Neuronal stem cell (in vitro differentiated cells): ENCODE results near the gene SNX2.

Experiments
- DNase-seq: peaks from one replicate; pipeline ENCODE4 v3.0.0-alpha.2; 2013; ENCODE audit warnings: low spot score
- H2AFZ ChIP-seq: one replicate; pipeline ENCODE4 v1.6.1; 2013; ENCODE audit warnings: mild to moderate bottlenecking, low read length, inconsistent platforms
- H2AK5ac ChIP-seq: 2 replicates; pipeline ENCODE4 v1.6.1; 2013; ENCODE audit warnings: low read depth, mild to moderate bottlenecking, inconsistent platforms, low read length, moderate library complexity, mixed read lengths
- H2BK120ac ChIP-seq: 2 replicates; pipeline ENCODE4 v1.6.1; 2013; ENCODE audit warnings: low read depth, mild to moderate bottlenecking, inconsistent platforms, low read length, moderate library complexity, mixed read lengths
- H2BK12ac ChIP-seq: one replicate; pipeline ENCODE4 v1.6.1; 2013; ENCODE audit warnings: low read length, inconsistent platforms
- H2BK15ac ChIP-seq: 2 replicates; pipeline ENCODE4 v1.6.1; 2013; ENCODE audit warnings: mild to moderate bottlenecking, low read length, inconsistent platforms, mixed read lengths
- H2BK5ac ChIP-seq: one replicate; pipeline ENCODE4 v1.6.1; 2013; ENCODE audit warnings: inconsistent platforms, mild to moderate bottlenecking, low read length, moderate library complexity
- H3K14ac ChIP-seq: one replicate; pipeline ENCODE4 v1.6.1; 2013; ENCODE audit warnings: low read length, inconsistent platforms
- H3K18ac ChIP-seq: 2 replicates; pipeline ENCODE4 v1.6.1; 2013; ENCODE audit warnings: low read length, inconsistent platforms
- H3K23ac ChIP-seq: 2 replicates; pipeline ENCODE4 v1.6.1; 2013; ENCODE audit warnings: low read depth, mild to moderate bottlenecking, mixed read lengths, low read length, inconsistent platforms; ENCODE audit not compliant: poor library complexity
- H3K27ac ChIP-seq: replicated peaks from 3 replicates; pipeline ENCODE4 v1.5.1; 2013; ENCODE audit warnings: low read length, inconsistent platforms
- H3K27me3 ChIP-seq, 3 experiments: 2 replicates each; pipeline ENCODE4 v1.6.1; 2013; ENCODE audit warnings: low read length in 3 of 3, mild to moderate bottlenecking in 2 of 3, inconsistent platforms in 1 of 3, low read depth in 1 of 3, mixed read lengths in 1 of 3, moderate library complexity in 1 of 3; ENCODE audit not compliant: control insufficient read depth in 3 of 3, insufficient read depth in 3 of 3
- H3K36me3 ChIP-seq, 2 donors: replicated peaks in 1 of 2; 2 replicates each; pipeline ENCODE4 v1.6.1; 2013; ENCODE audit warnings: low read length in 2 of 2; ENCODE audit not compliant: control insufficient read depth in 2 of 2, insufficient read depth in 2 of 2
- H3K4ac ChIP-seq: 2 replicates; pipeline ENCODE4 v1.6.1; 2013; ENCODE audit warnings: inconsistent platforms, mild to moderate bottlenecking, low read length, moderate library complexity
- H3K4me1 ChIP-seq, 2 donors: 1 replicate in 1 of 2; 2 replicates in 1 of 2; pipeline ENCODE4 v1.6.1; 2013; ENCODE audit warnings: low read length in 2 of 2, low read depth in 1 of 2; ENCODE audit not compliant: control insufficient read depth in 2 of 2, insufficient read depth in 1 of 2
- H3K4me2 ChIP-seq: one replicate; pipeline ENCODE4 v1.6.1; 2013; ENCODE audit warnings: mild to moderate bottlenecking, low read length, inconsistent platforms; ENCODE audit not compliant: insufficient read depth, poor library complexity, severe bottlenecking
- H3K4me3 ChIP-seq, 2 donors: 2 replicates each; pipeline ENCODE4 v1.5.1; 2013; ENCODE audit warnings: low read length in 2 of 2, mild to moderate bottlenecking in 2 of 2, inconsistent platforms in 1 of 2, moderate library complexity in 1 of 2
- H3K79me1 ChIP-seq: one replicate; pipeline ENCODE4 v1.6.1; 2013; ENCODE audit warnings: low read depth, mild to moderate bottlenecking, inconsistent platforms, low read length, moderate library complexity
- H3K9ac ChIP-seq: one replicate; pipeline ENCODE4 v1.6.1; 2013; ENCODE audit warnings: mild to moderate bottlenecking, low read depth, low read length, inconsistent platforms; ENCODE audit not compliant: poor library complexity
- H3K9me3 ChIP-seq, 2 donors: replicated peaks in 1 of 2; 2 replicates each; pipeline versions ENCODE3 to v1.6.1; 2013; ENCODE audit warnings: low read length in 2 of 2, mild to moderate bottlenecking in 2 of 2, inconsistent platforms in 1 of 2, low read depth in 1 of 2, mixed read lengths in 1 of 2, moderate library complexity in 1 of 2; ENCODE audit not compliant: control insufficient read depth in 2 of 2, insufficient read depth in 1 of 2
- H4K8ac ChIP-seq: one replicate; pipeline ENCODE4 v1.6.1; 2013; ENCODE audit warnings: low read depth, mild to moderate bottlenecking, inconsistent platforms, low read length, moderate library complexity
- H4K91ac ChIP-seq: one replicate; pipeline ENCODE4 v1.6.1; 2013; ENCODE audit warnings: low read length, low read depth, mild to moderate bottlenecking, inconsistent platforms; ENCODE audit not compliant: poor library complexity
- WGBS, 2 donors: extraction: QIAGEN DNeasy Blood & Tissue Kit; methylation state at CpG; one replicate each; pipeline ENCODE4 v1.1.7; 2013; ENCODE audit warnings: missing lambda C conversion rate in 2 of 2, mixed read lengths in 1 of 2; ENCODE audit not compliant: insufficient read length in 2 of 2, insufficient replicate concordance in 1 of 2; ENCODE audit errors: extremely low coverage in 2 of 2; 5-methylcytosine and 5-hydroxymethylcytosine counted together

The SNX2 gene

GRCh38 chr5:122871661-122872060 is 96.8 kb downstream of the SNX2 start:
- H3K27me3 ChIP-seq = no peaks in the 10 kb centered on the region
- no peaks in the 10 kb centered on the region for H3K4me1 ChIP-seq
- peaks cover 1 to 4% of the 10 kb centered on the region in 2 donors for H3K9me3 ChIP-seq
- H2BK12ac ChIP-seq = no peak overlapping the region
- no peak overlapping the region for H2AFZ ChIP-seq
- no peak overlapping the region for H3K23ac ChIP-seq
- no peak overlapping the region for H3K27ac ChIP-seq
- no peak overlapping the region for H3K9ac ChIP-seq
- H4K91ac ChIP-seq = no peak overlapping the region
- H4K8ac ChIP-seq = no peak overlapping the region
- no peak overlapping the region for H3K4me3 ChIP-seq
- no peak overlapping the region for H2BK5ac ChIP-seq
- DNase-seq = no peak
- no CpG with 5 or more reads among the region's 8 CpGs for WGBS, 2 donors
- peaks cover 0 to 1% of the 10 kb centered on the region in 2 donors for H3K36me3 ChIP-seq
- H2BK15ac ChIP-seq = no peak overlapping the region
- H2AK5ac ChIP-seq = no peak overlapping the region
- H3K4me2 ChIP-seq = no peak overlapping the region
- H3K4ac ChIP-seq = no peak overlapping the region
- H3K14ac ChIP-seq = no peak overlapping the region
- no peaks in the 10 kb centered on the region for H3K79me1 ChIP-seq
- no peak overlapping the region for H3K18ac ChIP-seq
- H2BK120ac ChIP-seq = no peak overlapping the region

GRCh38 chr5:122874179-122874875 is 99.4 kb downstream of the SNX2 start:
- no peak overlapping the region for H3K14ac ChIP-seq
- no peak overlapping the region for H2BK15ac ChIP-seq
- H3K4ac ChIP-seq = no peak overlapping the region
- H3K27me3 ChIP-seq = no peaks in the 10 kb centered on the region
- no peaks in the 10 kb centered on the region for H3K79me1 ChIP-seq
- H2BK12ac ChIP-seq = no peak overlapping the region
- no peaks in the 10 kb centered on the region for H3K36me3 ChIP-seq
- no peak overlapping the region for H2AK5ac ChIP-seq
- H3K9ac ChIP-seq = no peak overlapping the region
- no peaks in the 10 kb centered on the region for H3K4me1 ChIP-seq
- no peak overlapping the region for H2AFZ ChIP-seq
- no CpG with 5 or more reads among the region's 4 CpGs for WGBS, 2 donors
- H3K18ac ChIP-seq = no peak overlapping the region
- no peak overlapping the region for H3K27ac ChIP-seq
- H2BK120ac ChIP-seq = no peak overlapping the region
- H4K8ac ChIP-seq = no peak overlapping the region
- H2BK5ac ChIP-seq = no peak overlapping the region
- H3K9me3 ChIP-seq = no peaks in the 10 kb centered on the region
- H4K91ac ChIP-seq = no peak overlapping the region
- H3K23ac ChIP-seq = no peak overlapping the region
- H3K4me3 ChIP-seq = no peak overlapping the region
- no peak for DNase-seq
- H3K4me2 ChIP-seq = no peak overlapping the region

GRCh38 chr5:122877518-122877917 is 102.6 kb downstream of the SNX2 start:
- H3K4me3 ChIP-seq = no peak overlapping the region
- H2BK120ac ChIP-seq = no peak overlapping the region
- no peaks in the 10 kb centered on the region for H3K27me3 ChIP-seq
- no peak overlapping the region for H2AFZ ChIP-seq
- H2AK5ac ChIP-seq = no peak overlapping the region
- no peak overlapping the region for H3K4me2 ChIP-seq
- H3K18ac ChIP-seq = no peak overlapping the region
- H2BK5ac ChIP-seq = no peak overlapping the region
- DNase-seq = no peak
- no peak overlapping the region for H3K4ac ChIP-seq
- no peak overlapping the region for H2BK15ac ChIP-seq
- H3K23ac ChIP-seq = no peak overlapping the region
- no peak overlapping the region for H4K8ac ChIP-seq
- WGBS, 2 donors = no CpG with 5 or more reads among the region's 2 CpGs
- no peak overlapping the region for H4K91ac ChIP-seq
- H3K36me3 ChIP-seq = no peaks in the 10 kb centered on the region
- no peak overlapping the region for H3K27ac ChIP-seq
- no peak overlapping the region for H2BK12ac ChIP-seq
- no peaks in the 10 kb centered on the region for H3K9me3 ChIP-seq
- peaks cover 0 to 3% of the 10 kb centered on the region in 2 donors for H3K4me1 ChIP-seq
- no peak overlapping the region for H3K14ac ChIP-seq
- H3K79me1 ChIP-seq = no peaks in the 10 kb centered on the region
- H3K9ac ChIP-seq = no peak overlapping the region

- Histone ChIP-seq H2BK120ac (no peak overlapping the region), H3K23ac (no peak overlapping the region), H3K4me3 (no peak overlapping the region), H3K9me3 (no peaks in the 10 kb centered on the region), H2BK12ac (no peak overlapping the region), H3K9ac (no peak overlapping the region), H4K8ac (no peak overlapping the region), H3K27ac (no peak overlapping the region), H3K4me1 (peaks cover 0 to 3% of the 10 kb centered on the region in 2 donors), H4K91ac (no peak overlapping the region), H3K4ac (no peak overlapping the region), H3K4me2 (no peak overlapping the region), H3K27me3 (no peaks in the 10 kb centered on the region), H2AFZ (no peak overlapping the region), H2BK15ac (no peak overlapping the region), H3K14ac (no peak overlapping the region), H2BK5ac (no peak overlapping the region), H3K36me3 (no peaks in the 10 kb centered on the region), H2AK5ac (no peak overlapping the region), H3K18ac (no peak overlapping the region), H3K79me1 (no peaks in the 10 kb centered on the region)
- DNase-seq = no peak
- whole genome bisulfite sequencing, 2 donors = no CpG with 5 or more reads among the region's 3 CpGs
Observed at GRCh38 chr5:122879076-122879475, 104.2 kb downstream of the SNX2 start.
